ENCODE measurements around the gene TNFRSF1B.

The TNFRSF1B gene

DNA sequence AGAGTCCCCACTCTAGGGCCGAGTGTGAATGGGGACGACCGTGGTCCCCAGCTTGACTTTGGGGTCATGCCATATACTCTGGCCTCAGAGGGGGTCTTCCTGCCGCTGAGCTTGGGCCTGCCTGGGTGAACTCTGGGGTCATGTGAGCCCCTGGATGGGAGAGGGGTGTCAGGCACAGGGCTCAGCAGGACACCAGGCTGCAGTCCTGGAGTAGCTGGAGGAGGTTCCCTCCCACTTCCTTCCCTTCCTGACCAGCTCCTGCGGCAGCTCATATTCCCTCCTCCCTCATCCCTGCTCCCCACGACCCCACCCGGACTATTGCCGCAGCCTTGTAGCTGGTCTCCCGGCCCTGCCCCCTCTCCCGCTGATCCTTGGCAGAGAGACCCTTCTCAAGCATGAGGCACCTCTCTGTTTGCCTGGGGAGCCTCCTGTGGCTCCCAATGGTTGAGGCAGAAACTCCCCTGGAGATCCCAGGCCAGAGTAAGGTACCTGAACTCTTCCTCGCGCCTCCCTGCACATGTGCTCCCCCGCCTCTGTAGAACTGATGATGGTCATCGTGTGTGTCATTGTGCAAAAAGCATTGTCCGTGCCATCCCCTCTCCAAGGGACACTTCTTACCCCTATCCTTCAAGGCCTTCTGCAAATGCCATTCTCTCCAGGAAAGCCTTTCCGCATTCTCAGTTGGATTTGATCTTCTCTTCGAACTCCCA, 1.8 kb downstream of the TNFRSF1B start:
- TF ChIP-seq, protein P1, sequence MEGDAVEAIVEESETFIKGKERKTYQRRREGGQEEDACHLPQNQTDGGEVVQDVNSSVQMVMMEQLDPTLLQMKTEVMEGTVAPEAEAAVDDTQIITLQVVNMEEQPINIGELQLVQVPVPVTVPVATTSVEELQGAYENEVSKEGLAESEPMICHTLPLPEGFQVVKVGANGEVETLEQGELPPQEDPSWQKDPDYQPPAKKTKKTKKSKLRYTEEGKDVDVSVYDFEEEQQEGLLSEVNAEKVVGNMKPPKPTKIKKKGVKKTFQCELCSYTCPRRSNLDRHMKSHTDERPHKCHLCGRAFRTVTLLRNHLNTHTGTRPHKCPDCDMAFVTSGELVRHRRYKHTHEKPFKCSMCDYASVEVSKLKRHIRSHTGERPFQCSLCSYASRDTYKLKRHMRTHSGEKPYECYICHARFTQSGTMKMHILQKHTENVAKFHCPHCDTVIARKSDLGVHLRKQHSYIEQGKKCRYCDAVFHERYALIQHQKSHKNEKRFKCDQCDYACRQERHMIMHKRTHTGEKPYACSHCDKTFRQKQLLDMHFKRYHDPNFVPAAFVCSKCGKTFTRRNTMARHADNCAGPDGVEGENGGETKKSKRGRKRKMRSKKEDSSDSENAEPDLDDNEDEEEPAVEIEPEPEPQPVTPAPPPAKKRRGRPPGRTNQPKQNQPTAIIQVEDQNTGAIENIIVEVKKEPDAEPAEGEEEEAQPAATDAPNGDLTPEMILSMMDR (IDR thresholded peaks at IDR 0.05), result no peak
- H3K4me3 ChIP-seq, result peak overlapping the region; percentile 57 to 72
- peaks cover 0 to 16% (median 11%) of the 10 kb centered on the region in 4 donors for H3K4me1 ChIP-seq
- no peak for DNase-seq
- H3K36me3 ChIP-seq, result no peaks in the 10 kb centered on the region
- H3K9me3 ChIP-seq, result no peaks in the 10 kb centered on the region
- H3K27me3 ChIP-seq, result peaks cover 0 to 34% of the 10 kb centered on the region in 2 donors
- intact Hi-C loops (cut with DNase I; ENCODE audit: low total_unique reads), result no loop called here
- peak overlapping the region in 1 of 2 donors; percentile 22 for H3K27ac ChIP-seq

GRCh38 chr1:12169442-12170135, 2.8 kb downstream of the TNFRSF1B start:
- peak overlapping the region in 1 of 2 donors; percentile 72 for H3K4me3 ChIP-seq
- H3K4me1 ChIP-seq, result peaks cover 0 to 16% (median 11%) of the 10 kb centered on the region in 4 donors
- H3K27me3 ChIP-seq, result peaks cover 0 to 37% of the 10 kb centered on the region in 2 donors
- H3K36me3 ChIP-seq, result no peaks in the 10 kb centered on the region
- TF ChIP-seq, protein P1 (IDR thresholded peaks at IDR 0.05), result no peak
- H3K9me3 ChIP-seq, result no peaks in the 10 kb centered on the region
- DNase-seq, result no peak
- intact Hi-C loops (cut with DNase I; ENCODE audit: low total_unique reads), result no loop called here
- H3K27ac ChIP-seq, result no peak overlapping the region

DNA sequence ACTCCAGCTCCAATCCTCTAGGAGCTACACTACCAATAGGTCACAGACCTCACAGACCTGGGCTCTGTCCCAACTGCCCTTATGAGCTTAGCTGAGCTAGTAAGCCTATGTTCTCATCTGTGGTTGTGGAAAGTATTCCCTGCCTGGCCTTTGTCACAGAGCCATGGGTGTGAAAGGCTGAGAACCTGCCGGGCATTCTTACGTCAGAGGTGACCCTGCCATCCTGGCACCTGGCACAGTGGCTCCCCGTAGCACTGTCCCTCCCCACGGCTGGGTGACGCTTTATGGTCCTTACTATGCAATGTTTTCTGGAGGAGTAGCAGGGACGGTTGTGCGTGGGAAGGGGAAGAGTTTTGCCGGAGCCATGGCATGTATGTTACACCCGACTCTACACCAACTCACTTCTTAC, 3.5 kb downstream of the TNFRSF1B start:
- Histone ChIP-seq H3K36me3 (no peaks in the 10 kb centered on the region), H3K27ac (no peak overlapping the region), H3K27me3 (peaks cover 0 to 41% of the 10 kb centered on the region in 2 donors), H3K9me3 (no peaks in the 10 kb centered on the region), H3K4me3 (no peak overlapping the region), H3K4me1 (peaks cover 0 to 16% (median 11%) of the 10 kb centered on the region in 4 donors)
- TF ChIP-seq, protein P1 (IDR thresholded peaks at IDR 0.05), result no peak
- intact Hi-C loops (cut with DNase I; ENCODE audit: low total_unique reads), result no loop called here
- DNase-seq, result no peak

DNA sequence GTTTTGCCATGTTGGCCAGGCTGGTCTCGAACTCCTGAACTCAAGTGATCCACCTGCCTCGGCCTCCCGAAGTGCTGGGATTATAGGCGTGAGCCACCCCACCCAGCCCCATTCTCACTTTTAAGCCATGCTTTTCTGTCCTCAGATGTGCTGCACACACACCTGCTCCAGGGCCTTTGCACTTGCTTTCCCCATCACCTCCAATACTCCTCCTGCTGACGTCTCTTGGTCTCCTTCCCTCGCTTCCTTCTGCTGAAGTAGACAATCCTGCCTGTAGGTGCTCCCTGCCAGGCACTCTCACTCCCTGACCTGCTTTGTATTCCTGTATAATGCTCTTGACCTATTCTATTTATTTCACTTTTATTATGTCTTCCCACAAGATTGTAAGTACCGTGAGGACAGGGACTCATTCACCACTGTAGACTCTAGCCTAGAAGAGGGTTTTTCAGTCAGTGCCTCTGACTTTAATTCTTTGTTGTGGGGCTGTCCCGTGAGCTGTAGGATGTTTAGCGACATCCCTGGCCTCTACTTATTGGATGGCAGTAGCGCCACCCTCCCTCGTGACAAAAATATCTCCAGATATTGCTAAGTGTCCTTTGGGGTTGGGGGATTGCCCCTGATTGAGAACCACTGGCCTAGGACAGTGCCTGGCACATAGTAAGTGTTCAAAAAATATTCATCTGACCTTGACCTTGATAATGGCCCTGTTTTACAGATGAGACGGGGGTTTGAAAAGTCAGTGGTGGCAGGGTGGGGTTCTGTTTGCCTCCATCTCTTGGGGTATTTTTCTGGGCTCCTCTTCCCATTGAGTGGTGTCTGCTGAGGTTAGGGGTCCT, 4.6 kb downstream of the TNFRSF1B start:
- Histone ChIP-seq H3K9me3 (no peaks in the 10 kb centered on the region), H3K27ac (no peak overlapping the region), H3K4me3 (no peak overlapping the region), H3K4me1 (peaks cover 0 to 16% (median 11%) of the 10 kb centered on the region in 4 donors), H3K36me3 (no peaks in the 10 kb centered on the region), H3K27me3 (peaks cover 0 to 42% of the 10 kb centered on the region in 2 donors)
- TF ChIP-seq, protein P1 (IDR thresholded peaks at IDR 0.05), result no peak
- no peak for DNase-seq
- intact Hi-C loops (cut with DNase I; ENCODE audit: low total_unique reads), result no loop called here

GRCh38 chr1:12172042-12172851, 5.5 kb downstream of the TNFRSF1B start:
- intact Hi-C loops (cut with DNase I; ENCODE audit: low total_unique reads), result no loop called here
- DNase-seq, result no peak
- Histone ChIP-seq H3K9me3 (no peaks in the 10 kb centered on the region), H3K27me3 (peaks cover 0 to 38% of the 10 kb centered on the region in 2 donors), H3K4me3 (no peak overlapping the region), H3K27ac (no peak overlapping the region), H3K36me3 (no peaks in the 10 kb centered on the region), H3K4me1 (peaks cover 0 to 9% (median 4%) of the 10 kb centered on the region in 4 donors)
- TF ChIP-seq, protein P1 (IDR thresholded peaks at IDR 0.05), result no peak

All from tibial artery (tissue), 4 donors.